B cell (primary cell): ENCODE measurements around the gene DGKE.

ENCODE experiments used
- EZH2 ChIP-seq: IDR thresholded peaks from 2 replicates; pipeline ENCODE4 v1.6.1; 2012; ENCODE audit warnings: borderline replicate concordance, low read depth, mild to moderate bottlenecking, moderate library complexity, low read length; ENCODE audit not compliant: insufficient read depth, poor library complexity, severe bottlenecking
- TF ChIP-seq, protein P1 (sequence below): fragments of 200-600 bp; IDR thresholded peaks from one replicate; pipeline ENCODE4 v1.8.0; 2022; ENCODE audit warnings: antibody characterized with exemption, mild to moderate bottlenecking

DNA sequence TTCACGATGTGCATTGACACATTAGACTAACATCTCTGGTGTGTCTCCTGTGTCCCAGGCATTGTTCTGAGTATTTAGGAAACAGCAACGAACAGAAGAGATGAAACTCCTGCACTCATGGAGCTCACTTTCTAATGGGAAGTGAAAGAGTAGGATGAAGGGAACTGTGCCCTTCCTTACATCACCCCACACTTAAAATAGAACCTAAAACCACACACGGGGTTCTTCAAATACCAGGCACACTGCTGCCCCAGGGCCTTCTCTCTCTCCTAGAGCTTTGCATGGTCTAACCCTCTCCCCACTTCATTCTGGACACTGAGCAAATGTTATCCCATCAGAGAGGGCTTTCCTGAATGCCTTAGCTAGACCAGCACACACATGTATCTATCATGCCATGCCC is 46.2 kb downstream of the DGKE start:
- TF ChIP-seq, protein P1, sequence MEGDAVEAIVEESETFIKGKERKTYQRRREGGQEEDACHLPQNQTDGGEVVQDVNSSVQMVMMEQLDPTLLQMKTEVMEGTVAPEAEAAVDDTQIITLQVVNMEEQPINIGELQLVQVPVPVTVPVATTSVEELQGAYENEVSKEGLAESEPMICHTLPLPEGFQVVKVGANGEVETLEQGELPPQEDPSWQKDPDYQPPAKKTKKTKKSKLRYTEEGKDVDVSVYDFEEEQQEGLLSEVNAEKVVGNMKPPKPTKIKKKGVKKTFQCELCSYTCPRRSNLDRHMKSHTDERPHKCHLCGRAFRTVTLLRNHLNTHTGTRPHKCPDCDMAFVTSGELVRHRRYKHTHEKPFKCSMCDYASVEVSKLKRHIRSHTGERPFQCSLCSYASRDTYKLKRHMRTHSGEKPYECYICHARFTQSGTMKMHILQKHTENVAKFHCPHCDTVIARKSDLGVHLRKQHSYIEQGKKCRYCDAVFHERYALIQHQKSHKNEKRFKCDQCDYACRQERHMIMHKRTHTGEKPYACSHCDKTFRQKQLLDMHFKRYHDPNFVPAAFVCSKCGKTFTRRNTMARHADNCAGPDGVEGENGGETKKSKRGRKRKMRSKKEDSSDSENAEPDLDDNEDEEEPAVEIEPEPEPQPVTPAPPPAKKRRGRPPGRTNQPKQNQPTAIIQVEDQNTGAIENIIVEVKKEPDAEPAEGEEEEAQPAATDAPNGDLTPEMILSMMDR, result no peak
- no peak for TF ChIP-seq EZH2
